Activated CD4-positive, alpha-beta T cell treated with anti-CD3 and anti-CD28 coated beads, Interleukin-2, amount 50 U/mL, for 48 hours (primary cell): ENCODE measurements around the gene MC4R.
"Not testable (repeated sequence)": the region's sequence is repeated elsewhere in the genome, so short reads cannot be mapped to it uniquely, and the experiment has no call there.

Source experiments
- DNase-seq, 2 experiments: peaks; one replicate each; pipeline ENCODE4 v3.0.0-alpha.2; 2020

The MC4R gene

DNA sequence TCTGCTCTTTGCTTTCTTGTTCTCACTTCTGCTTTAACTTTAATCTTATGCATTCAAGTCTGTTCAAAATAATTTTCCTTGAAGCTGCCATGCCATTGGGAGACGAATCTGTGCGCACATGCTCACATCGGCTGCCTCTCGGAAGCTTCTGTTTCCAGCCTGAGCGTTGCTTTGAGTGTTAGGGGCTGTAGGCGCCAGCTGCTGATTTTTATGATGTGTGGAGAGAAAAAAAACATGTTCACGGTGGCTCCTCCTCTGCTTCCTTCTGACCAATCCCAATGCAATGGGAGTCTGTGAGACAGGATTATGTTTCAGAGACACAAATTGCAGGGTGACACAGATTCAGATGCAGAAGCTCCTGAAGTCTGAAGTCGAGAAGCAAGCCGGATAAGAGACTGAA, at the start of gene MC4R:
MC4R (minus strand) TSS at position 180 of the 400 bp plus-strand sequence. CDS start 426 bp downstream, outside the sequence.
- DNase-seq = no peak

GRCh38 chr18:60422306-60422705, 49.7 kb upstream of the MC4R start:
- not testable (repeated sequence) for DNase-seq

DNA sequence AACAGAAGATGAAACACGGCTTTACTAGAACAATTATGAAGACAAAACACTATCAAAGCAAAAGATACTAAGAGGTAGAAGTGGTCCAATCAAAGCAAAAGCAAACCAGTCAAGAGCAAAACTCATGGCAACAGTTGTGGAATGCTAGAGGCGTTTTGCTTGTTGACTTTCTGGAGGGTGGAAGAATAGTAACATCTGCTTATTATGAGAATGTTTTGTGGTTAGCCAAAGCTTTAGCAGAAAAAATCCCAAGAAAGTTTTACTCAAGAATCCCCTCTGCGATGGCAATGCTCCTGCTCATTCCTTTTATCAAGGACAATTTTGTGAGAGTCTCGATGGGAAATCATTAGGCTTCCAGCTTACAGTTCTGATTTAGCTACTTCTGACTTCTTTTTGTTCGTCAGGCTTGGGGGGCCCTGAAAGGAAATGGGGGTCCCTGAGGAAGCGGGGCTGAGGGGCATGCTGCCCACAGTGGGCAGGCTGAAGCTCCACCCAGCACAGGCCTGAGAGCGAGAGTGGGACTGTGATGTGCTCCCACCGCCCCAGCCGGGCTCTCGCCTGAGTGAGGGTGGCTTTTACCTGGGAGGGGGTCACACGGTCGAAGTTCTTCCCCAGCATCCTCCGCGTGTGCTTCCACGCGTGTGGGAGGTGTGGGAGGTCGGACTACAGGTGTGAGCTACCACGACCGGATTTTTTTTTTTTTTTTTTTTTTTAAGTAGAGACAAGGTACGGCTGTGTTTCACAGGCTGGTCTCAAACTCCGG, 49.0 kb upstream of the MC4R start:
- DNase-seq = no peak

DNA sequence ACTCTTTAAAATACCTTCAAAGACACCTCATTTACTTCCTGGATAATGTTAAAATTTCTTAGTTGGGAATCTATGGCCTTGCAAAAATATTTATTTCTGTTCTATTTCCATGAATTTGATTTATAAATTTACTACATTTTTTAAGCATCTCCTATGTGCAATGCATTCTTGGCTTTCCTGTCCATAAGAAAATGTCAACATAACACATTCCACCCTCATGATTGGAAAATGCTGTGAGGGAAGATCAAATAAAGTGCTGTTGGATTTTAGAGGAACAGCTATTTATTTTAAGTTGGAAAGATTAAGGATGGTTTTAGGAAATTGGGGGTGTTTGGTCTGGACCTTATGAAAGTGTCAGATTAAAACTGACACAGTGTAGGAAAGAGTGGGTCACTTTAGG, 45.4 kb upstream of the MC4R start:
- DNase-seq = no peak

DNA sequence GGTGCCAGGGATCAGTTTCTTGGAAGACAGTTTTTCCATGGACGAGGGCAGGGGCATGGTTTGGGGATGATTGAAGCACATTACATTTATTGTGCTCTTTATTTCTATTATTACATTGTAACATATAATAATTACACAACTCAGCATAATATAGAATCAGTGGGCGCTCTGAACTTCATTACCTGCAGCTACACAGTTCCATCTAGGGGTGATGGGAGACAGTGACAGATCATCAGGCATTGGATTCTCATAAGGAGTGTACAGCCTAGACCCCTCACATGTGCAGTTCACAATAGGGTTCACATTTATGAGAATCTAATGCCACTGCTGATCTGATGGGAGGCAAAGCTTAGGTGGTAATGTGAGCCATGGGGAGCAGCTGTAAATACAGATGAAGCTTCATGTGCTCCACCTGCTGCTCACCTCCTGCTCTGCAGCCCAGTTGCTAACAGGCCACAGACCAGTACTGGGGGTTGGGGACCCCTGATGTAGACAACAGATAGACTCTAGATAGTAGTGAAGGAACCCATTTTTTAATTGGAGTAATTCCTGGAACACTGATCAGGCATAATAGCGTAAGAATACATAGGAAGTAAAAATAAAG, 41.5 kb upstream of the MC4R start:
- DNase-seq = no peak

DNA sequence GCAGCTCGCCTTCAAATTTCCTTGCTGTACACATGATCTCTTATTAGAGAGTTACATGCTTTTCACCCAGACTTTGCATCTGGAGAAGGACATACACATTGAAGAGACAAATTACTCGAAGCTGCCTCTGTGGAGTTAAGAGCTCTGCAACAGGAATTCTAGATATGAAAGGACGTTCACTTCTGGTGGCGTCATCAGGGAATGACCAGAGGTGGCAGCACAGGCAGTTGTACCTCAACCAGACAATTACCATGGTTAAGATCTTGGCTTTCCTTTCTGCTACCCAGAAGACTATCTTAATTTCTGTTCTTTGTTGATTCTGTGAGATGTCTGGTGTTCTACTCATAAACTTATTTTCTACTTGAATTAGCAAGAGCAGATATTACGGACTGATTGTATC, 39.1 kb upstream of the MC4R start:
- no peak for DNase-seq

DNA sequence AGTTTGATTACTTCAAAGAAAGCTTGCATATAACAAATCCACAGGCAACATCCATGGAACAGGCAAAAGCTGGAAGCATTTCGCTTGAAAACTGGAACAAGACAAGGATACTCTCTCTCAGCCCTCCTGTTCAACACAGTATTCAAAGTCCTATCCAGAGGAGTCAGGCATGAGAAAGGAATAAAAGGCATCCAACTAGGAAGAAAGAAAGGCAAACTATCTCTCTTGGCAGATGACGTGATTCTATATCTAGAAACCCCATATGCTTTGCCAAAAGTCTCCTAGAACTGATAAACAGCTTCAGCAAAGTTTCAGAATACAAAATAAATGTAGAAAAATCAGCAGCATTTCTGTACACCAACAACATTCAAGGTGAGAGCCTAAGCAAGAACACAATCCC, 34.1 kb upstream of the MC4R start:
- no peak for DNase-seq

DNA sequence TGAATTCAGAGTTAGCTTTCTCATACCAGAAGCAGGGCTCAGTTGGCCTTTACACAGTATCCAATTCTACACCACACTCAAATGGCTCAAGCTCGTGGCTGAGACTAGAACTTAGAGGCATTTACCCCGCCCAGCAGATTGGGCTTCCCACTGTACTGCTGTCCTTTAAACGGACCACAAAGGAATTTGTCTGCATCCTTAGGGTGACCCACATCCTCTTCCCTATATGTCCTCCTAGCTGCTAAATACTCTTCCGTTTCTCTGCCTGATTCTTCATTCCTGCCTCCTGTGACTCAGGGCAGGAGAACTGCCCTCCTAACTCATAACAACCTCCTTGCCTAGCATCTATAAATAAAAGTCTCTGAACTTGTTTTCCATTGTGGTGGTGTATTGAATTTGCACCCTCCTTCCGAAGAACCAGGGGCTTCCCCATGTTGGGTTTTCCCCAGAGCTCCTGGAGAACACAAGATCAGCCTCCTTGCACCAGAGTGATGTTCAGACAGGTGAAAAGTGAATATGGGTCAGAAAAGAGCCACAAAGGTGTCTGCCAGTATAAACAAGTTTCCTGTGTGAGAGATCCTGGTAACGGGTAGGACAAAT, 32.0 kb upstream of the MC4R start:
- DNase-seq = no peak

GRCh38 chr18:60401346-60401745, 28.8 kb upstream of the MC4R start:
- DNase-seq = no peak

- no peak for DNase-seq
Measured at GRCh38 chr18:60391571-60392226, 19.1 kb upstream of the MC4R start.

- DNase-seq = no peak
Measured at GRCh38 chr18:60389314-60389713, 16.7 kb upstream of the MC4R start.

DNA sequence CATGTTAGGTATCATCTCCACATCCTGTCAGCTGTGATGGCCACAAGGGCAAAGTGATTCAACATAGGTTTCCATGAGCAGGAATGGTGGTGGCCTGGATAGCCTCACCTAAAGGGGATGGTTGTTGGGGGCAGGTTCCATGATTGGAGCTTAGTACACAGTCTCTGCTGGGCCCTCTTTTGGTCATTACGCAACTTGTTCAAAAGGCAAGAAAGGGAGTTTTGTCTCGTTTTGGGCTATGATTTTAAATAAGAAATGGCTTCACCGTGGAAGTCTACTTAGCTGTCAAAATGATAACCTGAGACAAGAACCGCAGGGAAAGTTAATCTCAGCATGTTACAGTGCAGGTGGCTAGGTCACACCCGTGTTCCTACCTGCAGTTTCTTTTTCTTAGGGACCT, 13.1 kb upstream of the MC4R start:
- DNase-seq = no peak

DNA sequence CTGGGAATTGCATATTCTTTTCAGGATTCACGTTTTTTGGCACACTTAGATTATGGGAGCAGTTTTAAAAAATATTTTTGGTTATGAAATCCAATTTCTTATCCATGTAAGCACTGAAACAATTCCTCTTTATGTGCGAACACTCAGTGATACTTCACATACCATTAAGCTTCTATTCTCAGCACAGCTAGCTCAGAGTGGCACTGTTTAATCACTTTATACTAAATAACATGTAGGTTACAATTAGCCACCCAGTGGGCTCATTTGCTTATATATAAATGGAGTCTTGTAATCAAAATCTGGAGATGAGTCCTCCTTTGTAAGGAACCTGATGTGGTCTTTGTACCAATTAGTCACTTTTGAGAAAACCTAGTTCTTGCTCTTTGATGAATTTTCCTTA, 11.3 kb upstream of the MC4R start:
- no peak for DNase-seq

DNA sequence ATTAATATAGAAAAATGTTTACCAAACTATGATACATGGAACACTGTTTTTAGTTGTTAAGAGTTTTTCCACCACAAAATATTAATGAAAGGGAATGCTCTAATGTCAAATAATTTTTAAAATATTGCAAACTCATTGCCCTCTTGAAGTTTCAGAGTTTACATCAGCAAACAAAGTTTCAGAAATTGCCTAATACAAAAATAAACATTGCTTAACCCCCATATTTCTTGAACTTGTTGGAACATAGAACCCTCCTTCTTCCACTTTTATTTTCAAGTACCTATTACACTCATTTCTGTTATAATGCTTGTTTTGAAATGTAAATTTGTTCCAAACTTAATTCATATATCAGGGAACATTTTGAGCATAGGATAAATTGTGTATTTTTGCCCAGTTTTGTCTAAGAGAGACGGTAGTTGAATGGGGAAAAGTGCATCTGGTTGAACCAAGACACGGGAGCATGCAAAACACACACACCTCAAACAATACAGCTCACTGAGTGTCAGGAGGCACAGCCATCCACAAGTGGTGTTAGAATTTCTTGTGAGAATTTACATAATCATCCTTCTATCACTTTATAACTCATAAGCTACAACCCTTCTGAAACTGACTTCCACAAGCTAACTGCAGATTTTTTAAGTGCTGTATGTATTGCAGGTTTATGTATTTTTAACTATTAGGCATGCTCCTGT, 5.3 kb upstream of the MC4R start:
- DNase-seq = no peak

GRCh38 chr18:60372132-60372531, 443 bp downstream of the MC4R start:
- DNase-seq = no peak

DNA sequence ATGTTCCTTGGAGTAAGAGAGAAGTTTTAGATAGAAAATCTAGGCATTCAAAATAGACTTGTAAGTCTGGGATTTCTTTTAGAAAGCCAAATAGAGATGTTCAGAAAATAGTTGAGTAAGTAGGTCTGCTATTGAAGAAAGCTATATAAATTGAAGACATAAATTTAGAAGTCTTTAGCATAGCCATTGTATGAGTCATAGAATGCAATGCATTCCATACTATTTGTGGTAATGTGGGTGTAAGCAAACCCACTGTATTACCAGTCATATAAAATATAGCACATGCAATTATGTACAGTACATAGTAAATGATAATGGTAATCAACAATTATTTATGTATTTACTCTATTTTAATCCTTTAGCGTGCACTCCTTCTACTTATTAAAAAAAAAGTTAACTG, 14.1 kb downstream of the MC4R start:
- no peak for DNase-seq

DNA sequence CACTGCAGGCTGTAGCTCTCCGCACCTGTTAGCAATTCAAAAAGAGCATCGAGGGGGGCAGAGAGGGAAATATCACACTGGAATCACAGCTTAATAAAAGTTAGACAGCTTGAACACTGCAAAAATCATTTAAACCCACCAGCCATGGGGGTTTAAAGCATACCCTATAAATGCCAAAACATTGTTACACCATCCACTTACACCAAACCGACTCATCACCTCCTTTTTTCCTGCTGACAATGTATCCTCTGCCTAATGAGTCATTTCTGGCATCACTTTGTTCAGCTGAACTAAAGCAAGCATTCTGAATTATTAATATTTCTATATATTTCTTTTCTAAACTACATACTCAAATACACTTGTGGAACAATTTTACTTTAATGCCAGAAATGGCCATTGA, 21.6 kb downstream of the MC4R start:
- DNase-seq = no peak

DNA sequence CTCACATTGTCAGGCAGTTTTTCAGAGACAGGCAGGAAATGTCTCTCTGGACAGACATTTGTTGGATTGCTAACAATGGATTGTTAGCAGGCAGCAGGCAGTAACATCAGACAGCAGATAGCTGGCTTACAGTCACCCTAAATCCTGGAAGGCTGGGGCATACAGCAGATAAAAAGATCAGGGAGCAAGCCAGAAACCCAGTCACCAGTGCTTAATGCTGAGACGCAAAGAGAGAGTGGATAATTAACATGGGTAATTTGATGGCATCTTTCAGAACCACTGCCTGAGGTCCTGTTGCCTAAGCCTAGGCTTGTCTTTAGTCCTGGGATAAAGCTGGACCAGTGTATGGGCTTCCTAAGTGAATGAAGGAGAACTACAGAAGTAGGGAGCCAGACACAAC, 22.4 kb downstream of the MC4R start:
- DNase-seq = no peak

GRCh38 chr18:60347526-60348045, 25.0 kb downstream of the MC4R start:
- DNase-seq = no peak

- no peak for DNase-seq
Measured at GRCh38 chr18:60339018-60339417, 33.6 kb downstream of the MC4R start.

GRCh38 chr18:60331890-60332289, 40.7 kb downstream of the MC4R start:
- DNase-seq = no peak

DNA sequence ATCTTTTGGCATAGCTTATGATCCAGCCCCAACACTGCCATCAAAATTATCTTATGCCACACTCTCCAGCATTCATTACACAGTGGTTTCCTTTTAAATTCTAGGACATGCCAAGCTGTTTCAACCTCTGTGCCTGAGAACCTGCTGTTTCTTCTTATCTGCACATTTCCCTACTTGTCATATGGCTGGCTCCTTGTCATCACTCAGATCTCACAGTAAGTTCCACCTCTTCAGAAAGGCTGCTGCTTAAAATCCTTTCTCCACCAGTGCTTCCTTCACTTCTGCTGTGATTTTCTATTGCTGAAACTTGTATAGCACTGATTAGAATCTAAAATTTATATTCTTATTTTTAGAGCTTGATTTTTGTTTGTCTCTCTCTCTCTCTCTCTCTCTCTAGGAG, 43.4 kb downstream of the MC4R start:
- DNase-seq = no peak

DNA sequence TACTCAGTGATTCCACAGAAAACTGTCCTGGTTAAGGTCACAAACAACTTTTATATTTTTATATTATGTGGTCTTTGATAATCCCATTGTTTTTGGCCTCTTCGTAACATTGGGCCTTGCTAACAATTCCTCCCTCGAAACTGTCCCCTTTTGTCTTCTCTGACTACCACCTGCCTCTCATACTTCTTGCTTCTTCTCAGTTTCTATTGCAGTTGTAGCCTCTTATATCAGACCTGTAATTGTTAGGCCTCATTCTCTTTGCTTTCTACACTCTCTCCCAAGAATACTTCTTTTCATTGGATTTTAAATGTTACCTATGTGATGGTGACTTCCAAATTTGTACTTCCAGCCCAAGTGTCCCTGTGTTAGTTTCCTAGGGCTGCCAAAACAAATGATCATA, 44.7 kb downstream of the MC4R start:
- DNase-seq = no peak
